Measurements from ENCODE around the gene DENND5B.
"Not testable (repeated sequence)": the region's sequence is repeated elsewhere in the genome, so short reads cannot be mapped to it uniquely, and the experiment has no call there.

DENND5B gene

GRCh38 chr12:31499567-31499966, 91.4 kb downstream of the DENND5B start:
- DNase-seq, result no peak

- DNase-seq, result no peak
These were observed 92.5 kb downstream of the DENND5B start for GRCh38 chr12:31498424-31498823.

- DNase-seq, result no peak
These were observed 94.7 kb downstream of the DENND5B start for GRCh38 chr12:31496257-31496656.

- DNase-seq, result no peak
These were observed 96.5 kb downstream of the DENND5B start for GRCh38 chr12:31494455-31494854.

GRCh38 chr12:31492599-31493196, 98.2 kb downstream of the DENND5B start:
- no peak for DNase-seq

GRCh38 chr12:31491841-31492598, 98.9 kb downstream of the DENND5B start:
- no peak for DNase-seq

GRCh38 chr12:31491241-31491794, 99.6 kb downstream of the DENND5B start:
- no peak for DNase-seq

GRCh38 chr12:31488737-31489338, 102.1 kb downstream of the DENND5B start:
- no peak for DNase-seq

- no peak for DNase-seq
These were observed 105.4 kb downstream of the DENND5B start for GRCh38 chr12:31485571-31485970.

- no peak for DNase-seq
These were observed 108.1 kb downstream of the DENND5B start for GRCh38 chr12:31482816-31483215.

- no peak for DNase-seq
These were observed 109.5 kb downstream of the DENND5B start for GRCh38 chr12:31481415-31481814.

- DNase-seq, result no peak
These were observed 111.3 kb downstream of the DENND5B start for GRCh38 chr12:31479516-31480210.

GRCh38 chr12:31478898-31479297, 112.0 kb downstream of the DENND5B start:
- DNase-seq, result no peak

GRCh38 chr12:31478425-31478824, 112.5 kb downstream of the DENND5B start:
- no peak for DNase-seq

GRCh38 chr12:31477687-31478086, 113.2 kb downstream of the DENND5B start:
- DNase-seq, result no peak

- no peak for DNase-seq
These were observed 114.5 kb downstream of the DENND5B start for GRCh38 chr12:31476437-31476836.

GRCh38 chr12:31475610-31476009, 115.3 kb downstream of the DENND5B start:
- not testable (repeated sequence) for DNase-seq

GRCh38 chr12:31474751-31475150, 116.2 kb downstream of the DENND5B start:
- no peak for DNase-seq

GRCh38 chr12:31471823-31472222, 119.1 kb downstream of the DENND5B start:
- no peak for DNase-seq

GRCh38 chr12:31471051-31471450, 119.9 kb downstream of the DENND5B start:
- no peak for DNase-seq

- no peak for DNase-seq
These were observed 120.5 kb downstream of the DENND5B start for GRCh38 chr12:31470459-31470858.

GRCh38 chr12:31466768-31467167, 124.2 kb downstream of the DENND5B start:
- no peak for DNase-seq

GRCh38 chr12:31465002-31465401, 125.9 kb downstream of the DENND5B start:
- DNase-seq, result no peak
